ENCODE measurements around the gene DNAJA3. TPM values are rescaled to one million over a fixed set of nuclear protein-coding genes. Genes with fewer than 3 reads are reported as not detected.

The DNAJA3 gene
- total and polyA plus RNA-seq, 2 donors (not counting 3 experiments of a cell fraction or from before 2014, with no cell fraction given) = 33.4 to 45.4 TPM

DNA sequence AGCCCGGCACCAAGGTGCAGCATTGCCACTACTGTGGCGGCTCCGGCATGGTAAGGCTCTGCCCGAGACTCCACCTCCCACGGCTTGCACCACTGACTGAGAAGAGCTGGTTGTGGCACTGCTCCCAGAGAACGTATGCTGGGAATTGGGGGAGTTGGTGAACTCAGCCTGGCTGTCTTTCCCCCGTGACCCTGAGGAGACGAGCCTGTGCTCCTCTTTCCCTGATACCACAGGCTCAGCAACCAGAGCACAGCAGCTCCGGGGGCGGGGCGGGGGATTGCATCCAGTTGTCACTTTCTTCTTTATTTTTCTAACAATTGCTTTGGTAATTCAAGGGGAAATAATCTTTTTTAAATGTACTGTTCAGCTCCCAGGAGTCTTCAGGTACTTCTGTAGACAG, 16.7 kb downstream of the DNAJA3 start:
- FAIRE-seq = no peak
- no peak for TF ChIP-seq FOS (IDR thresholded peaks at IDR 0.05; ENCODE audit: borderline replicate concordance, insufficient read depth, low read length)
- TF ChIP-seq, protein P1, sequence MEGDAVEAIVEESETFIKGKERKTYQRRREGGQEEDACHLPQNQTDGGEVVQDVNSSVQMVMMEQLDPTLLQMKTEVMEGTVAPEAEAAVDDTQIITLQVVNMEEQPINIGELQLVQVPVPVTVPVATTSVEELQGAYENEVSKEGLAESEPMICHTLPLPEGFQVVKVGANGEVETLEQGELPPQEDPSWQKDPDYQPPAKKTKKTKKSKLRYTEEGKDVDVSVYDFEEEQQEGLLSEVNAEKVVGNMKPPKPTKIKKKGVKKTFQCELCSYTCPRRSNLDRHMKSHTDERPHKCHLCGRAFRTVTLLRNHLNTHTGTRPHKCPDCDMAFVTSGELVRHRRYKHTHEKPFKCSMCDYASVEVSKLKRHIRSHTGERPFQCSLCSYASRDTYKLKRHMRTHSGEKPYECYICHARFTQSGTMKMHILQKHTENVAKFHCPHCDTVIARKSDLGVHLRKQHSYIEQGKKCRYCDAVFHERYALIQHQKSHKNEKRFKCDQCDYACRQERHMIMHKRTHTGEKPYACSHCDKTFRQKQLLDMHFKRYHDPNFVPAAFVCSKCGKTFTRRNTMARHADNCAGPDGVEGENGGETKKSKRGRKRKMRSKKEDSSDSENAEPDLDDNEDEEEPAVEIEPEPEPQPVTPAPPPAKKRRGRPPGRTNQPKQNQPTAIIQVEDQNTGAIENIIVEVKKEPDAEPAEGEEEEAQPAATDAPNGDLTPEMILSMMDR (IDR thresholded peaks at IDR 0.05; ENCODE audit: extremely low read depth in 1 of 2, insufficient read depth in 1 of 2, low read depth in 1 of 2, low read length in 2 of 2) = no peak
- TF ChIP-seq, protein P2, sequence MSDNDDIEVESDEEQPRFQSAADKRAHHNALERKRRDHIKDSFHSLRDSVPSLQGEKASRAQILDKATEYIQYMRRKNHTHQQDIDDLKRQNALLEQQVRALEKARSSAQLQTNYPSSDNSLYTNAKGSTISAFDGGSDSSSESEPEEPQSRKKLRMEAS (IDR thresholded peaks at IDR 0.05; ENCODE audit: insufficient read depth, insufficient read length) = no peak
- no peak for TF ChIP-seq JUN (IDR thresholded peaks at IDR 0.05; ENCODE audit: borderline replicate concordance, insufficient read depth, insufficient read length, low read depth)
- no peak for TF ChIP-seq EZH2 (IDR thresholded peaks at IDR 0.05; ENCODE audit: borderline replicate concordance, low read depth, low read length, severe bottlenecking)
- no peak for TF ChIP-seq GATA2 (IDR thresholded peaks at IDR 0.05; ENCODE audit: insufficient read depth, insufficient read length, low read depth, low read length)
- TF ChIP-seq POLR2AphosphoS5 (IDR thresholded peaks at IDR 0.05; ENCODE audit: insufficient read depth, low read depth, low read length) = no peak
- TF ChIP-seq POLR2A (IDR thresholded peaks at IDR 0.05; ENCODE audit: low read depth, low read length) = no peak
- TF ChIP-seq MYC (IDR thresholded peaks at IDR 0.05; ENCODE audit: low read depth, low read length) = no peak
- no peaks in the 10 kb centered on the region for H3K4me1 ChIP-seq (ENCODE audit: control insufficient read depth, extremely low read depth, insufficient read depth, low read length)
- no peaks in the 10 kb centered on the region for H3K79me2 ChIP-seq (ENCODE audit: control insufficient read depth, insufficient read depth, low read length)
- peaks cover 25 to 47% of the 10 kb centered on the region in 2 experiments for H3K36me3 ChIP-seq (ENCODE audit: control insufficient read depth in 2 of 2, extremely low read depth in 1 of 2, insufficient read depth in 2 of 2, low read length in 2 of 2)
- H3K4me3 ChIP-seq (replicated peaks in 1 of 3; ENCODE audit: insufficient read depth in 1 of 3, low read depth in 1 of 3, low read length in 3 of 3) = no peak overlapping the region
- ChIA-PET CTCF (no interaction called here), POLR2A (no interaction called here)
- H3K9ac ChIP-seq (replicated peaks; ENCODE audit: extremely low read depth, insufficient read depth, low read length) = no peak overlapping the region
- H3K27me3 ChIP-seq (ENCODE audit: control insufficient read depth in 2 of 2, insufficient read depth in 2 of 2, low read length in 2 of 2) = no peaks in the 10 kb centered on the region
- DNase-seq (ENCODE audit: low read depth, low spot score) = no peak
- no peaks in the 10 kb centered on the region for H3K9me3 ChIP-seq (replicated peaks; ENCODE audit: control insufficient read depth, insufficient read depth, low read length)
- H2AFZ ChIP-seq (ENCODE audit: low read depth, low read length) = no peak overlapping the region
- dilution Hi-C loops (cut with MboI; ENCODE audit: extremely low pct_ligation_motif_present, low sequenced_read_pairs) = no loop called here
- no peak overlapping the region for H3K27ac ChIP-seq (ENCODE audit: insufficient read depth, low read depth, low read length)
- H3K4me2 ChIP-seq (ENCODE audit: insufficient read depth, low read length) = no peak overlapping the region
- no peaks in the 10 kb centered on the region for H3K9me1 ChIP-seq (replicated peaks; ENCODE audit: control insufficient read depth, extremely low read depth, insufficient read depth, low read length)
- no TSS peak for BruUV-seq (replicated peaks)
- intact Hi-C loops (cut with micrococcal nuclease) = no loop called here
- H4K20me1 ChIP-seq (replicated peaks; ENCODE audit: control insufficient read depth, extremely low read depth, insufficient read depth, low read length) = no peaks in the 10 kb centered on the region

Data from endothelial cell of umbilical vein (primary cell).